ENCODE data around the gene USP54.

USP54 gene

GRCh38 chr10:73465978-73466726 is 125.0 kb downstream of the USP54 start:
- no peak for DNase-seq

GRCh38 chr10:73460897-73461296 is 130.2 kb downstream of the USP54 start:
- DNase-seq: no peak

- DNase-seq: no peak
Measured at GRCh38 chr10:73459683-73460314, 131.3 kb downstream of the USP54 start.

GRCh38 chr10:73456187-73456890 is 134.8 kb downstream of the USP54 start:
- no peak for DNase-seq

- no peak for DNase-seq
Measured at GRCh38 chr10:73449113-73449512, 142.0 kb downstream of the USP54 start.

GRCh38 chr10:73448384-73448783 is 142.8 kb downstream of the USP54 start:
- no peak for DNase-seq
